RCC 7860 (cell line): ENCODE measurements around the gene MOB3B.
A peak's percentile ranks its signal among the peaks of the same experiment; 100 is the strongest.

ENCODE experiments used
- DNase-seq: peaks from one replicate; pipeline ENCODE4 v3.0.0-alpha.2; 2015; ENCODE audit warnings: low spot score
- FAIRE-seq: peaks from 2 replicates; lab custom pipeline; 2012; peaks lifted over from hg19 to GRCh38; lab: Jason Lieb, UNC

MOB3B gene

GRCh38 chr9:27372615-27373014 lies 157.0 kb downstream of the MOB3B start:
- FAIRE-seq, result no peak
- DNase-seq, result no peak

GRCh38 chr9:27371382-27371781 lies 158.2 kb downstream of the MOB3B start:
- DNase-seq (peak; percentile 15), FAIRE-seq (peak; percentile 12)

- FAIRE-seq (no peak), DNase-seq (no peak)
Observed at GRCh38 chr9:27369591-27369990, 160.0 kb downstream of the MOB3B start.

- no peak for FAIRE-seq
- no peak for DNase-seq
Observed at GRCh38 chr9:27368316-27368985, 161.2 kb downstream of the MOB3B start.

GRCh38 chr9:27367921-27368315 lies 161.7 kb downstream of the MOB3B start:
- DNase-seq (no peak), FAIRE-seq (no peak)

GRCh38 chr9:27367175-27367798 lies 162.3 kb downstream of the MOB3B start:
- FAIRE-seq, result no peak
- no peak for DNase-seq

GRCh38 chr9:27365707-27366376 lies 163.8 kb downstream of the MOB3B start:
- FAIRE-seq (no peak), DNase-seq (peak; percentile 4)

GRCh38 chr9:27362447-27363210 lies 167.0 kb downstream of the MOB3B start:
- DNase-seq, result no peak
- no peak for FAIRE-seq

GRCh38 chr9:27361492-27361891 lies 168.1 kb downstream of the MOB3B start:
- DNase-seq (no peak), FAIRE-seq (no peak)

GRCh38 chr9:27359763-27360162 lies 169.9 kb downstream of the MOB3B start:
- FAIRE-seq, result no peak

GRCh38 chr9:27358007-27358406 lies 171.6 kb downstream of the MOB3B start:
- FAIRE-seq (no peak), DNase-seq (no peak)

More at GRCh38 chr9:27359763-27360162, 169.9 kb downstream of the MOB3B start:
- DNase-seq, result no peak

- FAIRE-seq (no peak), DNase-seq (no peak)
Observed at GRCh38 chr9:27356446-27356845, 173.2 kb downstream of the MOB3B start.

- no peak for FAIRE-seq
- no peak for DNase-seq
Observed at GRCh38 chr9:27355166-27355565, 174.4 kb downstream of the MOB3B start.

GRCh38 chr9:27353474-27354229 lies 176.0 kb downstream of the MOB3B start:
- no peak for DNase-seq
- FAIRE-seq, result no peak

GRCh38 chr9:27353166-27353473 lies 176.5 kb downstream of the MOB3B start:
- FAIRE-seq (no peak), DNase-seq (no peak)

- DNase-seq, result no peak
Observed at GRCh38 chr9:27352457-27353165, 177.0 kb downstream of the MOB3B start.

GRCh38 chr9:27351438-27351837 lies 178.2 kb downstream of the MOB3B start:
- no peak for FAIRE-seq

More at GRCh38 chr9:27352457-27353165, 177.0 kb downstream of the MOB3B start:
- FAIRE-seq, result no peak

GRCh38 chr9:27350382-27350976 lies 179.1 kb downstream of the MOB3B start:
- no peak for DNase-seq
- no peak for FAIRE-seq

More at GRCh38 chr9:27351438-27351837, 178.2 kb downstream of the MOB3B start:
- no peak for DNase-seq

- FAIRE-seq (no peak), DNase-seq (no peak)
Observed at GRCh38 chr9:27349698-27350080, 179.9 kb downstream of the MOB3B start.
